ENCODE measurements around the gene LYPD6B. TPM values are rescaled to one million over a fixed set of nuclear protein-coding genes. Genes with fewer than 3 reads are reported as not detected.

Gene LYPD6B
- not detected in 2 replicates for total RNA-seq (2014; rRNA removed; shearing (Covaris generic))
- total RNA-seq (2022), result not detected in 2 replicates
- Bru-seq, nascent RNA, result percentile 11 among the genes with signal in this experiment
- BruChase-seq, experiment 1, labeled RNA remaining after a 6-hour chase, result percentile 13 among the genes with signal in this experiment
- percentile 16 among the genes with signal in this experiment for BruChase-seq, experiment 2, labeled RNA remaining after a 2-hour chase
- long read RNA-seq, result 0 reads

- intact Hi-C loops (cut with micrococcal nuclease; ENCODE audit: unreplicated experiment), result no loop called here
- Histone ChIP-seq H3K36me3 (ENCODE audit: insufficient read depth, low read length) (no peaks in the 10 kb centered on the region), H3K79me2 (ENCODE audit: insufficient read depth, low read depth, low read length) (no peaks in the 10 kb centered on the region), H4K20me1 (ENCODE audit: insufficient read depth, low read length) (no peaks in the 10 kb centered on the region), H2AFZ (ENCODE audit: low read length) (no peak within 1 kb of the TSS), H3K4me3 (ENCODE audit: low read depth, low read length, poor library complexity, severe bottlenecking) (no peak within 1 kb of the TSS), H3K4me1 (ENCODE audit: insufficient read depth, low read length, poor library complexity, severe bottlenecking) (peaks cover 13% of the 10 kb centered on the region), H3K9me2 (ENCODE audit: insufficient read depth, low read length) (no peaks in the 10 kb centered on the region), H3K9me3 (ENCODE audit: low read length) (no peaks in the 10 kb centered on the region), H3K27ac (ENCODE audit: low read depth, low read length, poor library complexity, severe bottlenecking) (no peak within 1 kb of the TSS), H3K4me2 (ENCODE audit: low read length) (peak within 1 kb of the TSS; percentile 41; the same call in 1 of the 2 replicates)
- CTCF ChIA-PET (ENCODE audit: unreplicated experiment), result interaction anchor here (0.6 to 1.6 kb wide), 6 partner anchors 18 to 477 kb away, joined by 3 to 8 read pairs (median 4); no protein-coding TSS in a partner anchor
- no TSS peak for BruUV-seq (replicated peaks)
- TF ChIP-seq EZH2phosphoT487 (IDR thresholded peaks at IDR 0.05; ENCODE audit: borderline replicate concordance, low read depth, low read length), result no peak
- TF ChIP-seq, protein P1, sequence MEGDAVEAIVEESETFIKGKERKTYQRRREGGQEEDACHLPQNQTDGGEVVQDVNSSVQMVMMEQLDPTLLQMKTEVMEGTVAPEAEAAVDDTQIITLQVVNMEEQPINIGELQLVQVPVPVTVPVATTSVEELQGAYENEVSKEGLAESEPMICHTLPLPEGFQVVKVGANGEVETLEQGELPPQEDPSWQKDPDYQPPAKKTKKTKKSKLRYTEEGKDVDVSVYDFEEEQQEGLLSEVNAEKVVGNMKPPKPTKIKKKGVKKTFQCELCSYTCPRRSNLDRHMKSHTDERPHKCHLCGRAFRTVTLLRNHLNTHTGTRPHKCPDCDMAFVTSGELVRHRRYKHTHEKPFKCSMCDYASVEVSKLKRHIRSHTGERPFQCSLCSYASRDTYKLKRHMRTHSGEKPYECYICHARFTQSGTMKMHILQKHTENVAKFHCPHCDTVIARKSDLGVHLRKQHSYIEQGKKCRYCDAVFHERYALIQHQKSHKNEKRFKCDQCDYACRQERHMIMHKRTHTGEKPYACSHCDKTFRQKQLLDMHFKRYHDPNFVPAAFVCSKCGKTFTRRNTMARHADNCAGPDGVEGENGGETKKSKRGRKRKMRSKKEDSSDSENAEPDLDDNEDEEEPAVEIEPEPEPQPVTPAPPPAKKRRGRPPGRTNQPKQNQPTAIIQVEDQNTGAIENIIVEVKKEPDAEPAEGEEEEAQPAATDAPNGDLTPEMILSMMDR (conservative IDR thresholded peaks at IDR 0.05; ENCODE audit: low read length), result no peak
- DNase-seq (ENCODE audit: low spot score), result no peak
- POLR2A ChIA-PET, result interaction anchor here (0.8 to 1.4 kb wide), 5 partner anchors 9 to 23 kb away, joined by 3 to 6 read pairs (median 3); no protein-coding TSS in a partner anchor
Measured at GRCh38 chr2:149038442-149039212, at the start of gene LYPD6B. Gene LYPD6B (plus strand): TSS chr2:149038699. CDS start chr2:149130949, 92,250 bp downstream.

GRCh38 chr2:148989882-148990493 is 48.5 kb upstream of the LYPD6B start:
- CTCF ChIA-PET (ENCODE audit: unreplicated experiment), result no interaction called here
- H3K4me3 ChIP-seq (ENCODE audit: low read depth, low read length, poor library complexity, severe bottlenecking), result no peak overlapping the region
- H3K9me3 ChIP-seq (ENCODE audit: low read length), result no peaks in the 10 kb centered on the region
- no peak overlapping the region for H3K27ac ChIP-seq (ENCODE audit: low read depth, low read length, poor library complexity, severe bottlenecking)
- POLR2A ChIA-PET, result interaction anchor here (0.5 kb wide), 1 partner anchor 1354 kb away, joined by 4 read pairs; no protein-coding TSS in a partner anchor
- no peaks in the 10 kb centered on the region for H3K9me2 ChIP-seq (ENCODE audit: insufficient read depth, low read length)
- intact Hi-C loops (cut with micrococcal nuclease; ENCODE audit: unreplicated experiment), result loop anchor here (5.0 to 10.0 kb wide), 4 partner anchors 63 to 1053 kb away; partner anchors contain the start of gene EPC2
- no peaks in the 10 kb centered on the region for H3K79me2 ChIP-seq (ENCODE audit: insufficient read depth, low read depth, low read length)
- no peaks in the 10 kb centered on the region for H4K20me1 ChIP-seq (ENCODE audit: insufficient read depth, low read length)
- H2AFZ ChIP-seq (ENCODE audit: low read length), result no peak overlapping the region
- TF ChIP-seq, protein P1 (conservative IDR thresholded peaks at IDR 0.05; ENCODE audit: low read length), result peak; percentile 85
- no peak for TF ChIP-seq EZH2phosphoT487 (IDR thresholded peaks at IDR 0.05; ENCODE audit: borderline replicate concordance, low read depth, low read length)
- BruUV-seq (replicated peaks), result no TSS peak
- no peaks in the 10 kb centered on the region for H3K4me1 ChIP-seq (ENCODE audit: insufficient read depth, low read length, poor library complexity, severe bottlenecking)
- H3K36me3 ChIP-seq (ENCODE audit: insufficient read depth, low read length), result peaks cover 33% of the 10 kb centered on the region
- no peak overlapping the region for H3K4me2 ChIP-seq (ENCODE audit: low read length)
- peak; percentile 68 for DNase-seq (ENCODE audit: low spot score)
